Sigmoid colon (tissue), 7 donors: Measurements from ENCODE around the gene NKX3-2. TPM values are rescaled to one million over a fixed set of nuclear protein-coding genes. Genes with fewer than 3 reads are reported as not detected.

Experiments used
- DNase-seq: peaks from one replicate; pipeline ENCODE4 v3.0.0-alpha.2; 2019
- H3K27ac ChIP-seq, 4 donors: fragments of 200-600 bp; sonication (generic); one replicate each; pipeline ENCODE4 v1.5.1; 2016 to 2019; ENCODE audit warnings: mild to moderate bottlenecking in 1 of 4
- H3K27me3 ChIP-seq, 3 donors: fragments of 200-600 bp; sonication (generic); one replicate each; pipeline ENCODE4 v1.5.1; 2019; ENCODE audit warnings: mild to moderate bottlenecking in 1 of 3
- H3K36me3 ChIP-seq, 4 donors: fragments of 200-600 bp; sonication (generic); one replicate each; pipeline ENCODE4 v1.5.1; 2016 to 2019
- H3K4me1 ChIP-seq, 4 donors: fragments of 200-600 bp; sonication (generic); one replicate each; pipeline ENCODE4 v1.5.1; 2017 to 2019
- H3K4me3 ChIP-seq, 4 donors: fragments of 200-600 bp; sonication (generic); one replicate each; pipeline ENCODE4 v1.5.1; 2017 to 2019; ENCODE audit warnings: mild to moderate bottlenecking in 2 of 4, moderate library complexity in 1 of 4
- H3K9me3 ChIP-seq, 4 donors: fragments of 200-600 bp in 3 of 4; sonication (generic) in 3 of 4; one replicate each; pipeline versions ENCODE4 v1.5.1 to v1.6.1; 2013 to 2019
- CTCF ChIP-seq, 4 experiments: fragments of 450-650 bp in 3 of 4; fragments of 200-600 bp in 1 of 4; IDR thresholded peaks; one replicate each; pipeline ENCODE4 v1.5.1; 2016 to 2019; ENCODE audit warnings: antibody characterized with exemption in 4 of 4, mild to moderate bottlenecking in 3 of 4, moderate library complexity in 2 of 4
- EP300 ChIP-seq, 4 donors: sonication (generic); formaldehyde crosslinking; IDR thresholded peaks; one replicate each; pipeline ENCODE4 v1.6.1; 2017; ENCODE audit warnings: antibody characterized with exemption in 4 of 4
- POLR2A ChIP-seq, 2 donors: fragments of 450-650 bp; IDR thresholded peaks; one replicate each; pipeline ENCODE4 v1.6.1; 2016; ENCODE audit warnings: antibody characterized with exemption in 2 of 2, mild to moderate bottlenecking in 2 of 2, moderate library complexity in 2 of 2
- POLR2AphosphoS5 ChIP-seq, 4 donors: sonication (generic); formaldehyde crosslinking; IDR thresholded peaks; one replicate each; pipeline ENCODE4 v1.6.1; 2017; ENCODE audit warnings: antibody characterized with exemption in 4 of 4
- WGBS, 2 donors: extraction: QIAGEN DNeasy Blood & Tissue Kit; methylation state at CpG; one replicate each; pipeline ENCODE4 v1.1.7; 2013; 5-methylcytosine and 5-hydroxymethylcytosine counted together
- intact Hi-C: fragments of 100-400 bp; cut with DNase I; formaldehyde crosslinking; loops from one replicate; pipeline ENCODE4 v1.15.1; 2023
- polyA plus RNA-seq, 3 donors: library from polyadenylated mRNA; stranded (reverse); fragments of 200-250 nt; gene quantifications; one replicate each; pipeline ENCODE4 v1.2.3, GENCODE V29; 2013
- total RNA-seq, 4 donors: library from RNA; depleted of rRNA; stranded (reverse); fragments of >200 nt; gene quantifications; one replicate each; pipeline ENCODE4 v1.1.0, GENCODE V29; 2016
- donor health status: healthy with polysubstance abuse.
- donor health status: Bipolar disorder and iron deficiency.
- donor health status: healthy.

NKX3-2 gene
- total and polyA plus RNA-seq, 7 donors = 0.60 to 28.2 (median 20.3) TPM; not detected in 1

- no peak overlapping the region for H3K4me3 ChIP-seq
- no peaks in the 10 kb centered on the region for H3K36me3 ChIP-seq
- no peaks in the 10 kb centered on the region for H3K9me3 ChIP-seq
- 34 to 37% methylated on average over 5 of the region's 5 CpGs for WGBS, 2 donors
- TF ChIP-seq POLR2A (IDR thresholded peaks at IDR 0.05) = no peak
- TF ChIP-seq POLR2AphosphoS5 (IDR thresholded peaks at IDR 0.05) = no peak
- TF ChIP-seq EP300 (IDR thresholded peaks at IDR 0.05) = no peak
- no peak for TF ChIP-seq CTCF (IDR thresholded peaks at IDR 0.05)
- no peaks in the 10 kb centered on the region for H3K4me1 ChIP-seq
- H3K27ac ChIP-seq = no peak overlapping the region
- peaks cover 0 to 1% (median 0%) of the 10 kb centered on the region in 3 donors for H3K27me3 ChIP-seq
- intact Hi-C loops = no loop called here
- DNase-seq = no peak
Observed at GRCh38 chr4:13515268-13515667, 29.0 kb downstream of the NKX3-2 start.

- DNase-seq = no peak
- no peak for TF ChIP-seq EP300 (IDR thresholded peaks at IDR 0.05)
- TF ChIP-seq POLR2AphosphoS5 (IDR thresholded peaks at IDR 0.05) = no peak
- no peak for TF ChIP-seq POLR2A (IDR thresholded peaks at IDR 0.05)
- TF ChIP-seq CTCF (IDR thresholded peaks at IDR 0.05) = no peak
- H3K4me3 ChIP-seq = no peak overlapping the region
- no peaks in the 10 kb centered on the region for H3K4me1 ChIP-seq
- no peaks in the 10 kb centered on the region for H3K36me3 ChIP-seq
- H3K9me3 ChIP-seq = no peaks in the 10 kb centered on the region
- 71 to 80% methylated on average over 4 of the region's 4 CpGs for WGBS, 2 donors
- H3K27ac ChIP-seq = no peak overlapping the region
- H3K27me3 ChIP-seq = no peaks in the 10 kb centered on the region
- intact Hi-C loops = no loop called here
Observed at GRCh38 chr4:13514722-13515121, 29.6 kb downstream of the NKX3-2 start.

- TF ChIP-seq POLR2A (IDR thresholded peaks at IDR 0.05) (no peak), EP300 (IDR thresholded peaks at IDR 0.05) (no peak), POLR2AphosphoS5 (IDR thresholded peaks at IDR 0.05) (no peak), CTCF (IDR thresholded peaks at IDR 0.05) (no peak)
- no peaks in the 10 kb centered on the region for H3K27me3 ChIP-seq
- DNase-seq = no peak
- H3K27ac ChIP-seq = no peak overlapping the region
- no peak overlapping the region for H3K4me3 ChIP-seq
- intact Hi-C loops = no loop called here
- H3K4me1 ChIP-seq = no peaks in the 10 kb centered on the region
- no peaks in the 10 kb centered on the region for H3K36me3 ChIP-seq
- H3K9me3 ChIP-seq = no peaks in the 10 kb centered on the region
Observed at GRCh38 chr4:13511101-13511500, 33.2 kb downstream of the NKX3-2 start.

- no peaks in the 10 kb centered on the region for H3K27me3 ChIP-seq
- H3K9me3 ChIP-seq = no peaks in the 10 kb centered on the region
- H3K27ac ChIP-seq = no peak overlapping the region
- DNase-seq = no peak
- TF ChIP-seq POLR2A (IDR thresholded peaks at IDR 0.05) (no peak), POLR2AphosphoS5 (IDR thresholded peaks at IDR 0.05) (no peak), EP300 (IDR thresholded peaks at IDR 0.05) (no peak), CTCF (IDR thresholded peaks at IDR 0.05) (no peak)
- no peak overlapping the region for H3K4me3 ChIP-seq
- H3K4me1 ChIP-seq = no peaks in the 10 kb centered on the region
- H3K36me3 ChIP-seq = no peaks in the 10 kb centered on the region
- WGBS, 2 donors = 85 to 95% methylated on average over 1 of the region's 1 CpG
- intact Hi-C loops = no loop called here
Observed at GRCh38 chr4:13509442-13509841, 34.9 kb downstream of the NKX3-2 start.

- 95% methylated on average over 5 of the region's 5 CpGs for WGBS, 2 donors
- intact Hi-C loops = no loop called here
Observed at GRCh38 chr4:13504374-13504773, 39.9 kb downstream of the NKX3-2 start.

More at GRCh38 chr4:13504374-13504773, 39.9 kb downstream of the NKX3-2 start:
- TF ChIP-seq POLR2AphosphoS5 (IDR thresholded peaks at IDR 0.05) (no peak), EP300 (IDR thresholded peaks at IDR 0.05) (no peak), POLR2A (IDR thresholded peaks at IDR 0.05) (no peak), CTCF (IDR thresholded peaks at IDR 0.05) (no peak)
- Histone ChIP-seq H3K4me1 (no peaks in the 10 kb centered on the region), H3K27me3 (no peaks in the 10 kb centered on the region), H3K27ac (no peak overlapping the region), H3K36me3 (no peaks in the 10 kb centered on the region), H3K4me3 (no peak overlapping the region), H3K9me3 (no peaks in the 10 kb centered on the region)
- DNase-seq = no peak
